GM19025 (cell line): ENCODE measurements around the gene TMEM207.
"Not testable (repeated sequence)": the region's sequence is repeated elsewhere in the genome, so short reads cannot be mapped to it uniquely, and the experiment has no call there.

Experiments
- ATAC-seq: cut with Tn5 transposase; IDR thresholded peaks from one replicate; pipeline ENCODE4 v1.9.1; 2021; ENCODE audit warnings: mild to moderate bottlenecking, low read depth, moderate library complexity; ENCODE audit not compliant: unreplicated experiment

The TMEM207 gene

DNA sequence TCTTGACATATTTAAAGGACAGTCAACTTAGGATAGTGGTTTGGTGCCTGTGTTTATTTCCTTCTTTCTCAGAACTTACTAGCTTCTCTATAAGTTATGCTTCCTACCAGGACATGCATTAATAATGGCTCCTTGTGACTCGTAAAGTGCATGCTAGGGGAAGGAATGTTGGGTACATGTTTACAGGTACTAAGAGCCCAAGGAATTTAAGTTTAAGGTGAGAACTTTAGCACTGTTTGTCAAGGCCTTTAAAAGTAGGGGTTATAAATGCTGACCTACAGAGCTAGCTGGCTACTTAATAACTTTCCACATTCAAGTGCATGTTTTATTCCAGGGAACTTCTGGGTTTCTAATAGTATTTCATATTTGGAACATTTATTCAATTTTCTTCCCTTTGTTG, at the start of gene TMEM207:
Gene TMEM207 (minus strand): TSS at position 101 of the 400 bp plus-strand sequence. CDS start 92 bp downstream, at position 9.
- no peak for ATAC-seq

DNA sequence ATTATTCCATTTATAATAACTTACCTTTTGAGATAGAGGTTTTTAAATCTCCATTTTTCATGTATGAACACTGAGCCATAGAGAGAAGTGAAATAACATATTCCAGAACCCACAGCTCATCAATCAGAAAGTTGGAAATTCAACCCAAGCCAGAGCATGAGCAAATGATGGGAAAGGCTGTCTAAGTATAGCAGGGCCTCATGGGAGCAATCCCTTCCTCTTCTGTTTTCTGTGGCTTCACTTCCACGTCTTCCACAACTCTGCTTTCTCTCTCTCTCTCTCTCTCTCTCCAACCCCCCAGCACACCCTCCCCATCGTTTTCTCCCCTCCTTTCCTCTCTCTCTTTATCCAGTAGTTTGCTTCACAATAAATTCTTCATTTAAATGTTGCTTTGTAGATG, 49.4 kb upstream of the TMEM207 start:
- ATAC-seq, result no peak

DNA sequence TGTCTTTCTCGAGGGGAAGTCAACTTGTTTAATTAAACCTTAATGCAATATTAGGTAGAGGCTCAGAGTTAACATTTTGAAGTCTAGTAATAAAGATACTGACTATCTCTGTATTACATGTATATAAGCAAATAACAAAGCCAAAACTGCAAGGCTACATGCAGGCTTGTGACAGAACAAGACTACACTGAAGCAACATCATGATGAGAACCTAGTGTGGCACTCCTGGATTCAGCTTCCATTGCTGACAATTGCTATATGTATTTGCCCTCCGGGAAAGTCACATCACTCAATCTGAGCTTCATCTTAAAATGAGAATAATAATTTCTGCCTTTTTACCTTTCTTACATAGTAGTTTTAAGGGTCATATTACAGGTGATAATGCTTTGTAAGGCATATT, 48.6 kb upstream of the TMEM207 start:
- no peak for ATAC-seq

- ATAC-seq, result no peak
These were observed 48.1 kb upstream of the TMEM207 start for GRCh38 chr3:190497811-190498210.

DNA sequence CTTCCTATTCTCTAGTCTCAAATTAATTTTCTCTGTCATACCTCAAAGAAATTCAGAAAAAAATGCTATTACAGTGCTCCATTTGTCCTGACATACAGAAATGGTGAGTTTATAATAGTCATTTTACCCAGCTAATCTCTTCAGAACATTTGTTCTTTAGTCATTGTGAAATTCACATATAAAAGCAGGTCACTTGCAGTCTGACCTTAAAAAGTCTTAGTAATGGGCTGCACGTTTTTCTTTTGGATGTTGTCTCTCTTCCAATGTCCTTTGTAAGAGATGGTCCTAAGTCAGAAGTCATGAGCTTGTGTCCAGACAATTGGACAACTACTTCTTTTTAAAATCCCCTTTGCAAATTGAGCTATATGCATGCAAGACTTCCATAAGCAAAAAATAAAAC, 47.2 kb upstream of the TMEM207 start:
- ATAC-seq, result no peak

- no peak for ATAC-seq
These were observed 46.1 kb upstream of the TMEM207 start for GRCh38 chr3:190495796-190496195.

DNA sequence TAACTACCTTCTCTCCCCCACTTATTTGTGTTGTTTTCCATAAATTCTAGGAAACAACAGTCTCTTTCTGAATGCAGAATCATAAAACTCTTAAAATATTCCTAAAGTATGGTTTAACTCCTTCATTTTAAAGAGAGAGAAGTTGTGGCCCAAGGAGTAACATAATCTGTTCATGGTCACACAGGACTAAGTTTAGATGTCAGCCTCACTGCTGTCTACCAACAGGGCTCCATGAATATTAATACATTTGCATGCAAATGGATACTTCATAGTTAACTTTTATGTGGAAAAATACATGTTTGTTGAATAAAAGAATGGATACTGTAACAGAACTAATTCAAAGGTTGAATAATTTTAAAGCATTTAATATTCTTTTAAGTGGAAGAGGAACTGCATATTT, 45.7 kb upstream of the TMEM207 start:
- ATAC-seq, result no peak

DNA sequence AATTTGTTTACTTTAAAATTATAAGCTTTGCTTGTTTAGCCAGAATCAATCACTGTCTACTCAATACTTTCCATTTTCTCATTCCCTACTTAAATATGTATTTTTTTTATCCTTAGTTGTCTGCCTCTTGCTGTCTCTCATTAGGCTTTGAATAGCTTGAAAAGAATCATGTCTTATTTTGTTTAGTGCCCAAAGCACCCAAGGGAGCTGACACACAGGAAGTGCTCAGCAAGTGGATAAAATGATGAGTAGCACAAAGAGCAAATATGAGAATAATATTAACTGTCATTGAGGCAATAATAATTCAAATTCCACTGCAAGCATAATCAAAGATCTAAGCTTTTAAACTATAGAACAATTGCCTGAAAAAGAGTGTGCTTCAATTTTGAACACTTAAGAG, 45.2 kb upstream of the TMEM207 start:
- no peak for ATAC-seq

- ATAC-seq, result no peak
These were observed 43.3 kb upstream of the TMEM207 start for GRCh38 chr3:190492966-190493365.

- no peak for ATAC-seq
These were observed 42.4 kb upstream of the TMEM207 start for GRCh38 chr3:190492129-190492528.

GRCh38 chr3:190491533-190492054, 41.9 kb upstream of the TMEM207 start:
- ATAC-seq, result no peak

DNA sequence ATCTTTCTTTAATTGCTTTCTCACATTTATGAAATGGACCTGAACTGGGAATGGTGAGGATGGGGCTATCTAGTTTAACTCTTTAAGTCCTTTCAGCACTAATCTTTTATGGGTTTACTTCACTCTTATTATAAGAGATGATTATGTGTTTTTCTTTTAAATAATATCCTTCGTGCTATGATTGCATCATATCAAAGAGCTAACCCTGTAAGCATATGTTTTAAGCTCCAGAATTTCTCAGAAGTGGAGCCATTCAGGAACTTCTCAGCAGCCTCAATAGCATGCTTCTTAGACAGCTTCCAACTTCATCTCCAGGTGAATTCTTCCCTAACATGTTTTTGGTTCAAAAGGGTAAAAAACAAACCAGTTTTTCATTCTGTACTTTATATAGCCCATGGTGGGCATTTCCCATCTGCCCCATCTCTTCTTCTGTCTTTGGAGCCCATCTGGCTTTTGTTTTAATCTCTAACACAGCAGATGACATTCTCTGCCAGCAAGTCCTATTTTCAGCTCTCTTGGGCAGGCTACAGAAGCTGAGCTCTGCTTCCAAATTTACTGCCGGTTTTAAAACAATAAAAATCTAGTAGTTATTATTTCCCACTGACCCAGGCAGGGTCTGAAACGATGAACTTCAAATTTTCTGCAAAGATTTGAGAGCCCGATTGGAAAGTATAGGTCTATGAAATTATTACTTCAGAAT, 37.4 kb upstream of the TMEM207 start:
- no peak for ATAC-seq

GRCh38 chr3:190486533-190486864, 36.8 kb upstream of the TMEM207 start:
- ATAC-seq, result no peak

DNA sequence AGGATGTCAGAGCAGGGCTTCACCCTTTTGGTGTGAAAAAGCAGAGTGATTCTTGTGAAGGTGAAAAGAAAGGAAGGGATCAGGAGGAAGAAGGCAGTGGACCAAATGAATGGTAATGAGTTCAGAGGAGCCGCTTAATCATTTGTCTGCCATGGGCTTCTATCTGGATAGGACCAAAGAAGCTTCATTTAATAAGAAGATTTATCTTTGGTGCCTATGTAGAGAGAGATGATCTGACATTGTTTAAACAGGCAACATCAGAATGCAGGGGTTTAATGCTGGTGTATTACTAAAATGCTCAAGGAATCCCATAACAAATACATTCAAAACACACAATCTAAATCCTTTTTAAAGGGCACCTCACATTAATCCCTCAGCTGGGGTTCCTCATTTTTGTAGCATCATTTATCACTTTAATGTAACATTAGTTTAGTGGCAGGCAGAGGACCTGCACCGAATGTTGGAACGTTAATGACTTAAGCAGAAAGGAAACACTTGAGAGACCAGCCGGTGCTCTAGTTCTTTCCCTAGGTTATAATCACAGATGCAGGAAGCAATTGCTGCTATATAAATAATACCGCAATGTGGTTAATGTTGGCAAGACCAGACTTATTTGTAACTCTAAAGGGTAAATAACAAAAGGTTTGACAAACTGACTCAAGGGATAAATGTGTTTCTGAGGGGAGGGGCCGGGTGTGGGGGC, 36.3 kb upstream of the TMEM207 start:
- ATAC-seq, result no peak

DNA sequence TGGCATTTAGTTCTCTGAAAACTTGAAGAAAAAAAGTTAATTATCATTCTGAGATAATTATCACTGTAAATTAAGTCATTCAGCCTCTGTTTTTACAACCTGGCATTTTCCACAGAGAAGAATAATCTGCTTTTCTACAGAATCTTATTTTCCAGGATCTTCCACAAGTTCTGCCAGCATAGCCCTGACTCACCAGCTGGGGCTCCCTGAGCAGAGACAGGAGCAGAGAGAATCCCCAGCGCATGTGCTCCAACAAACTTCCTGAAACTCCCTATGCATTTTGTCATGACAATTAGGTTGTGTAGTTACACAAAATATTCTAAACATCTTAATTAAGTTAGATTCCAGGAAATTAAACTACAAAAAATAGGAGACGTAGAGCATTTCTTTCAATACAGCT, 32.1 kb upstream of the TMEM207 start:
- no peak for ATAC-seq

GRCh38 chr3:190473261-190473660, 23.6 kb upstream of the TMEM207 start:
- ATAC-seq, result not testable (repeated sequence)

DNA sequence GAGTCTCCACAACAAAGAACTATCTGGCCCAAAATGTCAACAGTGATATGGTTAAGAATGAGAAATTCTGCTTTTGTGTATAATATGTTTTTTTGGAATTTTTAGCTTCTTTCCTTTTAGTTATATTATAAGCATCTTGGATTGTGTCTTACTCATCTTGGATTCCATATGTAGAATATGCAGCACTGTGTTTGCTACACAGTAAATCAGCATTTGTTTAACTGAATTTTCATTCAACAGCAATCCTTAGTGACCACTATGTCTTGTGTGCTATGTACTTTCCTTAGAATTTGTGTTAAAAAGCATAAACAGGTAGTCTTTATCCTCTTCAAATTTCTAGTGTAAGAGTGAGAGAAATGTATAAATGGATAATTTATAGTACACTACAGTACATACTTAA, 18.2 kb upstream of the TMEM207 start:
- no peak for ATAC-seq

GRCh38 chr3:190458040-190458439, 8.3 kb upstream of the TMEM207 start:
- ATAC-seq, result no peak

DNA sequence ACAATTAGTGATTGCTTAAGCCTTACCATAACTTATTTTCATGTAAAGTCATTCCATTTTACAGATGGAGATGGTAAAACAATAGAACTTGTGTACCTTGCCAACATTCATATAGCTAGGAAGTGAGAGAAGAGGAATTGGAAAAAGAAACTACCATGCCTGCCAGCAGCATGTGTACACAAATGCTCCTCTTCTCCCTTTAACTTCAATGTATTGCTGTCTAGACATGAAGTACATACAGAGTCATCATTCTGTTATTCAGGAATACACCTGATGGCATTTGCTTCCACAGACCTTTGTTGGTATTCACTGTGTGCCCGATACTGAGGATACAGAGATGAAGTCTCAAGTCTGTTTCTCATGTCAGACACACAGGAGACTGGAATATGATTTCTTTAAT, 7.1 kb upstream of the TMEM207 start:
- ATAC-seq, result no peak

DNA sequence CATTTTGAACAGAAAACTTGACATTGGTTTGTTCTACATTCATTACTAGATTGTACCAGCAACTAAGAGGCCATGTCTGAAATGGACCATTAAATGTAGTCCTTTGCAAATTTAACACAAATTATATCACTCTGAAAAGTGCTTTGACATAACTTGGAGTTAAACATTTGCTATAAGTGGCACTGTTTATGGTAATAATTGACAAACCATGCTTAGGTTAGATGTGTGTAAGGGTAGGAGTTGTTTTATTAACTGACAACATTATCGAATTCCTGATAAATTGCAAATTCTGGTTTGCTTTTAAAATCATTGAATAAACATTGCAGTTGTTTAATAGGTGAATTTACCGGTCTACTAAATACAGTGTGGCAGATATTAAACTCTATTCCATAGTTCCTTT, 6.1 kb upstream of the TMEM207 start:
- ATAC-seq, result no peak

DNA sequence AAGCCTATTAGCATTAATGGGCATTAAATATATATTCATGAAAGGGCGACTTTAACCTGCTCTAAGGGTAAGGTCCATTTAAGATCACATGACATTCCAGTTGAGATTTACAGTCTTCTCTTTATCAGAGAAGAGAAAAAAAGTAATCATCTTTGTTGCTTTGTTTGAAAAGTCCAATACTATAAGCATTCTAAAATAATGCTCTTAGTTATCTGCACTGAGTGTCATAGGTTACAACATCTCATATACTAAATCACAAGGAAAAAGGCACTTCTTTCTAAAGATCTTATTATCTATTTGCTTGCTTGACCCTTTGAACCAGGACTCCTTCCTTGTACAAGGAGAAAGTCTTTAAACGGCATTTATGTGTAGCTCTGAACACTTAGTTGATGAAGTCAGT, 1.4 kb downstream of the TMEM207 start:
- no peak for ATAC-seq
